Stimulated activated CD8-positive, alpha-beta memory T cell treated with anti-CD3 and anti-CD28 coated beads, Interleukin-2, amount 100 ng/mL, for 1 hour (primary cell): ENCODE results near the gene SLC29A3.
"Not testable (repeated sequence)": the region's sequence is repeated elsewhere in the genome, so short reads cannot be mapped to it uniquely, and the experiment has no call there.

Source experiments
- DNase-seq, 2 donors: peaks; one replicate each; pipeline ENCODE4 v3.0.0-alpha.2; 2020; ENCODE audit warnings: low read depth in 2 of 2

Gene SLC29A3

DNA sequence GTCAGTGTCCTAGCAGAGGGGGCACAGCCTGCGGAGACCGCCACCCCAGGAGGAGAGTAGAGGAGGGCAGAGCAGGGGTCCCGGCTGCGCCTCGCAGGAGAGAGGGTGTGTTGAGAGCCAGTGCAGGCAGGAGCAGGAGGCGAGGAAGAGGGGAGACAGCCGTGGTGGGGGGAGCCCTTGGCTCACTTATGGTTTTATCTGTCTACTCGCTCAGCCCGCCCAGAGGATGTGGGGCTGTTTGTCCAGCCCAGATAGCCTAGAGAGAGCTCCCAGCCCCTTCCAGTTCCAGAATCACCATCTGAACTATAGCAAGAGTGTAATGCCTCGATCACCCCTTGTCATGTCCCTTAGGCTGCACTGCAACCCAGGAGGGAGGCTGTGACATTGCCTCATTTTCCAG is 26.6 kb downstream of the SLC29A3 start:
- DNase-seq = no peak

DNA sequence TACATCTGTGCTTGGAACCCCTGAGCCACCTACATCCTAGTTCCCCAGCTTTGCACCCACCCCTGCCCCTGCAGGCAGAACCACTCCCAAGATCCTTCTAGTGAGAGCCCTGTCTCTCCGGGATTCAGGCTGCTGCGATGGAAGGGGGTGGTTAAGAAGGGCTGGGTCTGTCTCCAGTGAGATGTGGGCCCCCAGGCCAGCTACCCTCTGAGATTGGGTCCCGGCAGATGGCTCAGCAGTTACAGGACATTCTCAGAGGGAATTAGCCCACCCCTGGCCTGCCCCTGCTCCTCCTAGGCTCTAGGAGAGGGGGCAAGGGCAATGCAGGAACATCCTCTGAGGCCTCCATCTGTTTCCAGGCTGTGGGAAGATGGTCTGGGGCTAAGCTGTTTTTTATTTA is 27.7 kb downstream of the SLC29A3 start:
- no peak for DNase-seq

DNA sequence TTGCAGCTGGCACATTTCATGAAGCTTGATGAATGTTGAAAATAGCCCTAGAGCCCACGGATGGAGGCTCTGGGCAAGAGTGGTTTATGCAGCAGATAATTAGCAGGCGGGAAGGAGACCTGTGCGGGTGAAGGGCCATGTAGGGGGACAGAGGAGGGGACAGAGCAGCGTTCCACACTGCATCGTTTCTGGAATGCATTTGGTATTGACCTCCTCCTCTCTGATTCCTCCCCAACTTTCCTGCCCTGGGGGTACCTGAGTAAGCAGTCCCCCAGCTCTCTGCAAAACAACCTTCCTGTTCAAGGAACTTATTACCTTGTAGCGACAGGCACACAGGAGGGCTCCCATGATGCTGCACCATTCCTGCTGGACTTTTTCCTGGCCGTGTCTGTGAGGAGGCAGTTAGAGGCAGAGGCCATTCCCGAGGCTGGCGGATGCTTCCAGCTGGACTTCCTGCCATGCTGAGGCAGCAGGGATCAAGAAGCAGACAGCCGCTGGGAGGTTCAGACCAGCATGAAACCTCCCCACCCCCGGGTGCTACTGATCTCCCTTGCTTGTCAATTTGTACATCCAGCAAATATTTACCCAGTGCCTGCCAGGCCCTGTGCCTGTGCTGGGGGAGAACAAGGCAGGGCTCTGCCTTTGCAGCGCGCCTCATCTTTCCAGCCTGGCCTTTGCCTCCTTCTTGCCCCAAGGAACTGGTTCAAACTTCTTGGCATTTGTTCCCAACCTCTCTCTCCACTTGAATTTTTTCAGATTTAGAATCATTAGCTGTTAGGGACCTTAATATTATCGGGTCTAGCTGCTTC is 28.7 kb downstream of the SLC29A3 start:
- no peak for DNase-seq

DNA sequence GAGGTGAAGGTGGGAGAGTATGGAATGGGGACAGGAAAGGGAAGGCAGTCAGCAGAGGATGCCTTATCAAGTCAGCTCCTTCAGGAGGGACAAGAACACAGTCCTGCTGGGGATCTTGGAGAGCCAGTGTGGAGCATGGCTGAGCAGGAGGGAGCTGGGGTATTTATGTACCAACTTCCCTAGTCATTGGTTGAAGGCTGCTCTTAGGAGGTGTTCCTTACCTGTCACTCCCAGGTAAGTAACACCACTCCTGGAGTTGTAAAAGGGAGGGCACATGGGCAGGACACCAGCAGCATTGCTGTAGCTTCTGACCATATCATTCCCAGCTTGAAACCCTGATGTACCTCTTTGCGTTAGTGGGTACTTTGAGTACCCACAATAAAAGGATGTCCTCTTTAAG is 29.8 kb downstream of the SLC29A3 start:
- no peak for DNase-seq

DNA sequence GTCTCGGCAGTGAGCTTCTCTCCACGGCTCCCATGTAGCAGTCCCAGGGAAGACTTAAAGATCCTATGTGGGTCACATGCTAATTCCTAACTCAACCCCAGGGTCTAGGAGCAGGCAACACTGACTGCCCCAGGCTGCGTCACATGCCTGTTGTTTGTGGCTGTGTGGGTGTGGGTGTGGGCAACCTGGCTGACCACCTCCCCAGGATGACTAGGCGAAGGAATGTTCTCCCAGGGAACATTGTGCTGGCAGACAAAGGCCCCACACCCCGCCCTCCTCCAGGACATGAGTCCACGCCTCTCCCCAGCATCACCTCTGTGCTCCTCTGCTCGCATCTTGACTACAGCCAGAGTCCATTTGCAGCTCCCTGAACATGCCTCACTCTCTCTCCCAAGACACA is 30.3 kb downstream of the SLC29A3 start:
- DNase-seq = no peak

DNA sequence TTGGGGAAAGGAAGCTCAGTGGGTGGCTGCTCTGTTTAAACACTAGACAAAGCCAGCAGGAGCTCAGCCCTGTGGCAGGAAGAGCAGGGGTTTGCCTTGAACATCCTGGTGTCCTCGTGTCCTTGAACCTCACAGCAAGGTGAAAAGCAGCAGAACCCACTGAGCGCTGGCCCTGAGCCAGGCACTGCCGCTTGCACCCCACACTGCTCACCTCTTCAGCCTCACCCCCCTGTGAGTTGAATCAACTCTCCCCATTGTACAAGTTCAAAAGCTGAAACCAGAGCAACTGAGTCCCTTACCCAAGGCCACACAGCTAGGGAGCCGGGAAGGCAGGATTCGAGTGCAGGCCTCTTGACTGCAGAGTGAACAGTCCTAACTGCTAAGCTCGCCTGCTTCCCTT is 32.0 kb downstream of the SLC29A3 start:
- DNase-seq = no peak

DNA sequence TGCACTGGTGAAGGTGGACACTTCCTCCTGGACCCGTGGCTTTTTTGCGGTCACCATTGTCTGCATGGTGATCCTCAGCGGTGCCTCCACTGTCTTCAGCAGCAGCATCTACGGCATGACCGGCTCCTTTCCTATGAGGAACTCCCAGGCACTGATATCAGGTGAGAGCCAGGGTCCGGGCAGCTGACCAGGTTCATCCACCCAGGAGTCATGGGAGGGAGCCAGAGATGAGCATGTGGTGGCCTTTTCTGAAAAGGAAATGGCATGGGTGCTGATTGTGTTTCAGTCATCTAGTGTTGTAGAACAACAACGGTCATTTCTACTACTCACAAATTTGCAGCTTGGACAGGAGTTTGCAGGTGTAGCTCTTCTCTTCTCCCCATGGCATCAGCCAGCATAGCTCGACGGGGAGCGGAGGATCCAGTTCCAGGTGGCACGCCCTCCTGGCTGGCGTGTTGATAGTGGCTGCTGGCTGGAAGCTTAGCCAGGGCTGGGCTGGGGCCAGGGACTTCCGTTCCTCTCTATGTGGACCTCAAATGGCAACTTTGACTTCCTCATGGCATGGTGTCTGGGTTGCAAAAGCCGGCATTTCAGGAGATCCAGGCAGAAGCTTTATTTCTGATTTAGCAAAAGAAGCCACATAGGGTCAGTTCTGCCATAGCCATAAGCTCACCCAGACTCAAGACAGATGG is 32.7 kb downstream of the SLC29A3 start:
- no peak for DNase-seq

DNA sequence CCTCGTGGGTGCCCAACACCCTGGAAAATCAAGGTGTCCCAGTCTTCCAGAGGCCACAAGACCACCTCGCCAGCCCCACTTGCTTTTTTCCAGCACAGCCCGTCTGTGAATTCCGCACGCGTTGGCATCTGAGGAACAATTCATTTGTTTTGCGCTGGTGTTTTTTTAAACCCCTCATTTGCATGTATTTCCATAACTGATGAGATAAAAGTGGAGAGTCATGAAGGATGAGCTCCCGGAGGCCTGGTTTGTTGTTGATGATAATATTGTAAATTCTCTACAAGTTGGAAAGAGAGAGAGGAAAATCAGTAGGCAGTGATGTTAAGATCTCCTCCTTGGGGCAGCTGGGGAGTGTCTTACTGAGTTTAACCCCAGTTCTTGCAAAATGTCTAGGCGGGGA is 34.6 kb downstream of the SLC29A3 start:
- no peak for DNase-seq

DNA sequence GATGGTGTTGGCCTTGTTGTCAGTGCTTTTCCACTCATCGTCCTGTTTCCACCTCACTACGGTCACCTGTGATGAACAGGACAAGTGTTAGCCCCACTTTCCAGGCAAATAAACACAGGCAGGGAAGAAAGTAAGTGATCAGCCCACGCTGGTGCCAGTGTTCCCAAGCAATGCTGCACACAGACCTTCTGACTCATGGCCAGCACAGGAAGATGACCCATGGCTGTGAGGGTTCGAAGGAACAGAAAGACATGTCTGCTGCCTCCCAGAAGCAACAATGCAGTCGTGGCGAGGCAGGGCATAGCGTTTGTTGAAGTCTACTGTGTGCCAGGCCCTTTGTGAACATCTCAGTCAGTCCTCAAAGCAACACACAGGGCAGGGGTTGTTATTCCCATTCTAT is 35.7 kb downstream of the SLC29A3 start:
- DNase-seq = no peak

DNA sequence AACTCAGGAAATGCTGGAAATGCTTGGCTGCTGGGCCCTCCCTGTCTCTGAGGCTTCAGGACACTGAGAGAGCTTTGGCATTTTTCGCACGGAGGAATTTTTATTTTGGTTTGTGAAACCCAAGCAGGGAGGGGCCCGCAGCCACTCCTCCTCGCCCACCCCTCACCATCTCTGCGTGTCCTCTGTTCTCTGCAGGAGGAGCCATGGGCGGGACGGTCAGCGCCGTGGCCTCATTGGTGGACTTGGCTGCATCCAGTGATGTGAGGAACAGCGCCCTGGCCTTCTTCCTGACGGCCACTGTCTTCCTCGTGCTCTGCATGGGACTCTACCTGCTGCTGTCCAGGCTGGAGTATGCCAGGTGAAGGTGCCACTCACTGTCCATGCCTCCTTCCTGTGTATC is 36.8 kb downstream of the SLC29A3 start:
- no peak for DNase-seq

DNA sequence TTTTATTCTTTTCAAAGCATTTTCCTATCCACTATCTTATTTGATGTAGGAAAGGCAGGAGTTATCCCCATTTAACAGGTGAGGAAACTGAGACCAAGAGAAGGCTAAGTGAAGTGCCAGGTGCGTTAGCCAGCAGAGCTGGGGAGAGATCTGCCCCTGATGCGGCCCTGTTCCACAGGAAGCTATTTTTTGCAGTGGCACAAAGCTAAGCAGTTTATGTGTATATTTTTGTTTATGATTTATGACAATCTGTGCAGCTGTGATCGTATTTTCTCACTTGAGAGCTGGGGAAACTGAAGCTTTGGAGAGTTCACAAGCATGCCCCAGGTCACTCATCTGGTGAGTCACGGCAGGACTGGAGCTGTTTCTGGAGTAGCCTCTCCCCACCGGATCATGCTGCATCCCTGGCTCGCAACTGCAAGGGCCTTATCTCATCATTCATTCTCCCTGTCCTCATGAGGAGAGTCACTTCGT is 38.8 kb downstream of the SLC29A3 start:
- DNase-seq = no peak

DNA sequence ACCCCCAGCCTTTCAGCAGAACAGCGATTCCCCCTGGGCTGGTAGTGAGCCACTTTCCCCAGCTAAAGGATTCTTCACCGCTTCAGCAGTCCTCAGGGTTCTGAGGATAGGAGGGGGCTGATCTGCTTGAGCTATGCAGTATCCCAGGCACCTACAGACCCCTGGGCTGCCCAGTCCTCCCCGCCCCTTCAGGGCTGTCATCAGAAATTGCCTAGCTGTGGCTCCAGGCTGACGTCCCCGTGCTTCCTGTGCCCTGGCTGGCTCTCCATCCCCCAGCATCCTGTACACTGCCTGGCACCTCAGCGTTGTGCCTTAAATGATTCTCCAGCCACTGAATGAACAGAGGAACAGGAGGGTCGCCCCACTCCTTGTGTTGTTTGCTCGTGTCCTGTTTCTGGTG is 39.2 kb downstream of the SLC29A3 start:
- no peak for DNase-seq

DNA sequence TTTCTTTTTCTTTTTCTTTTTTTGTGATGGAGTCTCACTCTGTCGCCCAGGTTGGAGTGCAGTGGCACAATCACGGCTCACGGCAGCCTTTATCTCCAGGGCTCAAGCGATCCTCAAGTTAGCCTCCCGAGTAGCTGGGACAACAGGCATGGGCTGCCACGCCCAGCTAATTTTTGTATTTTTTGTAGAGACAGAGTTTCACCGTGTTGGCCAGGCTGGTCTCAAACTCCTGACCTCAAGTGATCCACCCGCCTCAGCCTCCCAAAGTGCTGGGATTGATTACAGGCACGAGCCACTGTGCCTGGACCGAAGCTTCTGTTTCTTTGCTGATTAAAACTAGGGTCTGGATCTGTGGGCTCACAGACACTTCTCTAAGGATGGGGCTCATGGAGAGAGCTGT is 39.8 kb downstream of the SLC29A3 start:
- not testable (repeated sequence) for DNase-seq

DNA sequence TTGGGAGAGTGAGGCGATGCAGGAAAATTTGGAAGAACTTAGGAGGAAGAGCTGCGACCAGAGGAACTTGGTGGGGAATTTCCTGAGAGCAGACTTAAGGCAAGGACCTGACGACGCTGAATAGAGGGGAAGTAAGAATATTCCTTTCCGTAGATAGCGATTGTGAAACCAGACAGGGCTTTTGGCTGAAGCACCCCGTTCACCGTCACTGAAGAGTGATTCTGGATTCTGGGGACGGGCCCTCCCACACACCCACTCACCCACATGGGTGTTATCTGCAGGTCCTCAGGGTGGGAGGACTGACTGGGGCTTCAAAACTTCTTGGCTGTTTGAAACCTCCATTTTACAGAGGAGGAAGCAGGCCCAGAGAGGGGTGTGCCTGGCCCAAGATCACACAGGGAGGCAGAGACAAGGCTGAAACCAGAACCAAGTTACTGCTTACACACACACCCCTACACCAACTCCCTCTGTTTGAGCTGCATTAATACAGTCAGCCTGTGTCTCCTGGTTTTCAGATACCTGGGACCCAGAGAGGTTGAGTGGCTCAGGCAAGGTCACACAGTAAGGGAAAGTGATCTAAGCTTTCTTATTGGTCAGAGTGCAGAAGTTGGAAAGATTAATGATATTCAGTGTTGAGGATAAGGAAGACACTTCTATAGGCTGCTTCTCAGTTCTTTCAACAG is 40.4 kb downstream of the SLC29A3 start:
- no peak for DNase-seq

DNA sequence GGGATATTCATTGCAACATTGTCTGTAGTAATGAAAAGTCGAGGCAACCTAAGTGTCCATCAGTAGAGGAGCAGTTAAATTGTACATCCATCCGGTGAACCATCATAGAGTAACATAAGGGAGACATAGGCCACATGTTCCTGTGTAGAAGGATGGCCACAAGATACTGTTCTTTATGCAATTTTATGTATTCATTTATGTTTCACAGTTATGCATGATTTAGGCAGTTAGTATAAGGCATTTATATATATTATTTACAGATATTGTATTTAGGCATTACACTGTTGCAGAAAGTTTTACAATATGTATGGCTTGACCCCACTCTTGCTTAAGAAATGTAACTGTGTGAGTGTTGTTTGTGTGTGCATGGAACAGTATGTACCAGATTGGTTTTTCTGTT is 41.7 kb downstream of the SLC29A3 start:
- DNase-seq = no peak

DNA sequence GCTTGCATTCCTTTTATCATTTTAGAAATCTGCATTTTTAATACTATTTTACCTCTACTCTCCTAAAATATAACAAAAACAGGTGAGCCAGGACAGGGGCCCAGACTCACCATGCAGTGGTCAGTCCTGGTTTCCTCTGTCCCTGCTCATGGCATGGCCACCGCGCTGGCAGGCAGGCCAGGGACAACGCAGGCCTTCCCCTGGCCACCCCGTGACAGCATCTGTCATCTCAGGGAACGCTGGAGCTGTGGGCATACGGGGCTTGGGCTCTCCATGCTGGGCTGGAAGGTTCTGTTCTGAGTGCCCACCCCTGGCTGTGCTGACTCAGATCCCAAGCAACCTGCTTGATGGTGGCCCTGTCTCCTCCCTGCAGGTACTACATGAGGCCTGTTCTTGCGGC is 42.5 kb downstream of the SLC29A3 start:
- DNase-seq = no peak

DNA sequence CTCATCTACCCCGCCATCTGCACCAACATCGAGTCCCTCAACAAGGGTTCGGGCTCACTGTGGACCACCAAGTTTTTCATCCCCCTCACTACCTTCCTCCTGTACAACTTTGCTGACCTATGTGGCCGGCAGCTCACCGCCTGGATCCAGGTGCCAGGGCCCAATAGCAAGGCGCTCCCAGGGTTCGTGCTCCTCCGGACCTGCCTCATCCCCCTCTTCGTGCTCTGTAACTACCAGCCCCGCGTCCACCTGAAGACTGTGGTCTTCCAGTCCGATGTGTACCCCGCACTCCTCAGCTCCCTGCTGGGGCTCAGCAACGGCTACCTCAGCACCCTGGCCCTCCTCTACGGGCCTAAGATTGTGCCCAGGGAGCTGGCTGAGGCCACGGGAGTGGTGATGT is 43.1 kb downstream of the SLC29A3 start:
- DNase-seq = no peak

DNA sequence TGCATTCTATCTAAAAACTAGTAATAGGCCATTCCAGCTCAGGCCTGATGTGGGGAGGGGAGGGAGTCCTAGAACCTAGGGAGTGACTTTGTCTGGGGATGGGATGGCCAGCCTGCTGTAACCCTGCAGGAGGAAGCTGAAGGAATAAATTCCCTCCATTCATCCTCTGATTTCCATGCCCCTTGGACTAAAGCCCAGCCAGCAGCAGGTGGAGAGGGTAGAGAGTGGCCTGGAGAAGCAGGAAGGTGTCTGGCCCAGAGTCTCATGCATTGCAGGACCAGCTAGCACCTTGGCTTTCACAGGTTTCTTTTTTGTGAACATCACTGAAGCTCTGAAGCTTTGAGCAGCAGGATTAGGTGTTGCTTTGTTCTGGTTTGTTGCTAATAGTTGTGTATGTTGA is 44.9 kb downstream of the SLC29A3 start:
- DNase-seq = no peak

DNA sequence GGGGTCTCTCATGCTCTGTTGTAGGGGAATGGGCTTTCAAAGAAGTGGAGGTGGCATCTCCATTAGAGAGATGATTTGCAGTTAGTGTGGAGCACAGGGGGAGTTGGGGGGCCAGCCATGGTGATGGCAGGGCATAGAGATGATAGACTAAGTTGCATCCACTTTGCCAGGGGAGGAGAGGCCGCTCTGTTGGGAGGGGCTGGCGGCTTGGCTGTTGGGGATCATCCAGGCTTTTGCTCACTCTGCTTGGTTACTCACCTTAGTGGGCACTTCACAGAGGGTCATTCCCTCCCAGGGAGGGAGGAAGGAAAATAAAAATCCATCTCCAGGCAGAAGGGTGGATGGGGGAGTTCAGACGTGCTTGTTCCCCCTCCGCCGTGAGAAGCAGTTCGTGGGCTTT is 46.3 kb downstream of the SLC29A3 start:
- no peak for DNase-seq

DNA sequence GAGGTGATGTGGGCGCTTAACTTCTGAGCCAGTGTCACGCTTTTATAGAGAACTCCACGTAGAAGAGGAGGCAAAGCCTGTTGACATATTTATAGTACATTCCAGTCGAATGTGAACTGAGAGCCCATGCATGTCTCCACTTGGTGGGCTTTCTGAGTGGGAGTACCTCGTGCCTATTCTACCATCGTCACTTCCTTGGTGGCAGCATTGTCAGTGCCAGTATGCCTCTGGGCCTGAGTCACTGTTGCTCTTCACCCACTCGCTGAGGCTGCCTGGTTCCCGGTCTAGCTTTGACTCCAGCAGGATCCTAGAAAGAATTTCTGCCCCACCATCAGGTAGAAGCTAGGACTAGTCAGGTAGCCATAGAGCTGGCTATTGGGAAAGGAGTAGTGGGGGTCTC is 47.6 kb downstream of the SLC29A3 start:
- DNase-seq = no peak

DNA sequence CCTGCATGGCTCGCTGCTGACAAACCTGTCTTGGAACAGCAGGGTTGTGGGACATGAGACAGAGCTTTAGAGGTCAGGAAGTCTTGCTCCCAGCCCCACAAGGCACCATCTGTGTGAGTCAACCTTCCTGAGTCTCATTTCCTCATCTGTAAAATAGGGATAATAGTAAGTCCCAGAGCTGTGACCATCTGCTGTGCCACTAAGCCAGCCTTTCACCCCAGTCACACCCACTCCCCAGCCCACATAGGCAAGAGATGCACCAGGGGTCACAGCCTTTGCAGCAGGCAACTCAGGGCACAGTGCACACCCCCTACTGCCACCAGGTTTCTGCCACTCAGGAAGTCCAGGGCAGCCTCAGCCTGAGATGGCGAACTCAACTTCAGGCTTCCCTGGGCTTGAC is 48.2 kb downstream of the SLC29A3 start:
- no peak for DNase-seq

DNA sequence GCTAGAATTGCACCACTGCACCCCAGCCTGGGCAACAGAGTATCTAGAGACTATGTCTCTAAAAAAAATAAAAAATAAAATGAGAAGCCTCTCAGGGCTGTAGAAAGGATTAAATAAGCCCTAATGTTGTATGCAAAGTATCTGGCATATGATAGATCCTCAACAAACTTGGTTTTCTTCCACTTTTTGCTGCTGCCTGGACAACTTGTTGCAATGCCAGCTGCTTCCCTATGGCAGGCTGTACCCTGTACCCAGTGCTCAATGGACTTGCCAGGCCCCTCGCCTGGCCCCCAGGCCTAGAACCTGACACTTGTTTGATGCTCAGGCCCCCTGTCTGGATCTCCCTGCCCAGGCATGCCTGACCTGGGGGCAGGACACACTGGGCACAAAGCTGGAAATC is 49.1 kb downstream of the SLC29A3 start:
- DNase-seq = no peak

DNA sequence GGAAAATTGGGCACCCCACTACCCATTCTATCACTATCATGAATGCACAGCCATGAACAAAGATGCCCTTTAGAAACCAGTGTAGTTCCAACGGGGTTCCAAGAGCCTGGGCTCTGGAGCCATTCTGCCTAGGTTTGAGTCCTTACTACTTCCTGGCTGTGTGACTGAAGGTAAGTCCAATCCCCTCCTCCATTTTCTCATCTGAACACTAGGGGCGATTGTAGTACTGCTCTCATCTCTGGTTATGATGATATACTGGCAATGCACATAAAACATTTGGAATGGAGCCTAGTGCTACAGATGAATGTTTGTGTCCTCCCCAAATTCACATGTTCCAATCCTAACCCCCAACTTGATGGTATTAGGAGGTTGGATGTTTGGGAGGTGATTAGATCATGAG is 49.6 kb downstream of the SLC29A3 start:
- DNase-seq = no peak
